GM18873 (cell line): Measurements from ENCODE around the gene HIPK2.
A peak's percentile ranks its signal among the peaks of the same experiment; 100 is the strongest.

Experiments
- ATAC-seq: cut with Tn5 transposase; IDR thresholded peaks from one replicate; pipeline ENCODE4 v1.9.1; 2021; ENCODE audit warnings: mild to moderate bottlenecking, moderate library complexity, moderate number of reproducible peaks; ENCODE audit not compliant: unreplicated experiment, low FRiP score

Gene HIPK2

DNA sequence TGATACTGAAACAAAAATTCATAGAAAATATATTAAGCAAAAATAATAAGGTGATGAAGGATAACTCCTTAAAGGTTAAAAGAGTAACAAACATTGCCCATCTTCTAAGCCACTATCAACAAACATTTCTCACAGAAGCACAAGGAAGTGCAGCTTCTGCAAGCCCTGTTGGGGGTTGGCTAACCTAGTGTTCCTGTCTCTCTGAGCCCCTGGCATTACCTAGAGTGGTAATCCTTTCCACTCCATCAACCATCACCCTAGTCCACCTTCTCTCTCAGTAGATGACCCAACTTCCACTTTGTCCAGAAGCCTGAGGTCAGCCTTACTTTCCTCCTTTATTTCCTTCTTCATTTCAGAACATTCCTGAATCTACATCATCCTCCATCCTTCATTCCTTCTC, 59.7 kb downstream of the HIPK2 start:
- no peak for ATAC-seq

- ATAC-seq, result no peak
Measured at GRCh38 chr7:139716156-139716942, 61.4 kb downstream of the HIPK2 start.

- no peak for ATAC-seq
Measured at GRCh38 chr7:139715194-139715815, 62.5 kb downstream of the HIPK2 start.

DNA sequence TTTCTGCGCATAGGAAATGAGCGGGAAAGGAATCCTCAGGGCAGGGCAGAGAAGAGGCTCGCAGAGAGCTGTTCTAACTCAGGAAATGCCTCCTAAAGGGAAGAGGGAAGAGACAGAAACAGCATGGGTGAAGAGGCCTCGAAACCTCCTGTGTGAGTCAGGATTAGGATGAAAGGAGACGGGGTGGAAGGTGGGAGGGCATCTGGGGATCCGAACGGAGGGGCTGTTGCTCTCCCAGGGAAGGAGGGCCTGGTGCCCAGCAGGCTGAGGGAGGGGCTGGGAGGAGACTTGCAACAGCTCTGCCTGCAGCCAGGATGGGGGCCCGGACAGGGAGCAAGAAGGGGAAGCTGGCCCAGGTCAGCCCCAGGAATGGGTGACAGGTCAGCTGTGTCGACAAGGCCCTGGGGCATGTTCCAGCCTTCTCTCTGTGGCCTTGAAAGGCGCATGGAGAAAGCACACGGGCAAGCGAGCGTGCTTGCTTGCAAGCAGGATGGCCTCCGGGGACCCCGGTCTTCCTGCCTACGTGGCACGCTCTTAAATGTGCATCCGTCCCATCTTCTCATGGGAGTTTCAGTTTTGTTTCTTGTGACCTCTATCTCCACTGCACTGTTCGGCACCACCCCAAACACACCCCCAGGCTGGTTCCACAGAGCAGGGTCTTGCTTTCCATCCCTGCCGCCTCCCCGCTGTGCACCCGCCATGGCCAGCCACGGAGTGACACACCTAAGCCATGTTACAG, 63.5 kb downstream of the HIPK2 start:
- ATAC-seq, result peak; percentile 94

DNA sequence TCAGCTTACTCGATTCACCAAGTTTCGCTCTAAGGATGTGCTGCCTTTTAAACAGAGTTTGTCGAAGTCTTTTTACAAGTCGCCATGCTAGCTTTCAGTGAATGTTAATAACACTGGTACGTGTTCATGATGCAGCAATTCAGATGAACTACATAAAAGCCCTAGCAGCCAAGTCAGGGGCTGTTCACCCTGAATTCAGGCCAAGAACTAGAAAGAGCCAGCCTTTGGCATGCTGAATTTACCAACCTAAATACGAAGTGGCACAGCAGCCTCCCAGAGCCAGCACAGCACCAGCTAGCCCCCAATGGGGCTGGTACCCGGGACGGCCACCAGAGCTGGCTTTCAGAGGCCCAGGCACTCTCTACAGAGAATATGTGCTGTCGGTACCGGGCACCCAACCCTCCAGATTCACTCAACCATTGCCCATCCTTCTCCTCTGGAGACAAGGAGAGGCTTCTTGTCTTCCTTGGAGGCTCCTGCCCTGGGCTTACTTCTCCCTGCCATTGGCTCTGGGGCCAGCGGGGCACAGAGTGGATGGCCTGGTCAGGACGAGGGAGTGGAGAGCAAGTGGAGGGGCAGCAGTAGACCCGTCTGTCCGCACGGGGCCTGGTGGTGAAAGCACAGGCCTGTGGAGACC, 64.2 kb downstream of the HIPK2 start:
- no peak for ATAC-seq

- no peak for ATAC-seq
Measured at GRCh38 chr7:139713061-139713460, 64.7 kb downstream of the HIPK2 start.

GRCh38 chr7:139711991-139712743, 65.6 kb downstream of the HIPK2 start:
- ATAC-seq, result no peak

- no peak for ATAC-seq
Measured at GRCh38 chr7:139710036-139710435, 67.8 kb downstream of the HIPK2 start.

- no peak for ATAC-seq
Measured at GRCh38 chr7:139709485-139709884, 68.3 kb downstream of the HIPK2 start.

GRCh38 chr7:139708541-139708940, 69.3 kb downstream of the HIPK2 start:
- peak; percentile 90 for ATAC-seq

- no peak for ATAC-seq
Measured at GRCh38 chr7:139706837-139707236, 71.0 kb downstream of the HIPK2 start.

DNA sequence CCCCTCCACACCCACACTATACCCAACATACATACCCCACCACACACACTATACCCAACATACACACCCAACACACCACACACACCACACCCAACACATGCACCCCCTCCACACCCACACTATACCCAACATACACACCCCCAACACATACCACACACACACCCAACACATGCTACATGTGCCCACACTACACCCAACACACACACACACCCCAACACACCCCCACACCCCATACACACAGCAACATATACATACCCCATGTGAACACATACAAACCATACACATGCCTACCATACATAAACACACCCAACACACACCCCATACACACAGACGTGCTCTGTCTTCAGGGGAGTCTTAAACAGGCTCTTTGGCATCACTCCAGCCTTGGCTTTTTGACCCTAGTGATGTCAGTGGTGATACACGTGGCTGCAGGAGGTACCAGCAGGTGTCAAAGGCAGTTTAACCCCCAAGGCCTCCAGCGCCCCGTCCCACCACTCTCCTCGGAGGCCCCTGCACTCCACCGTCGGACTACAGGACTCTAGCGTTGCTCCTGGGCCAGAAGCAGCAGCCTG, 73.4 kb downstream of the HIPK2 start:
- ATAC-seq, result no peak

DNA sequence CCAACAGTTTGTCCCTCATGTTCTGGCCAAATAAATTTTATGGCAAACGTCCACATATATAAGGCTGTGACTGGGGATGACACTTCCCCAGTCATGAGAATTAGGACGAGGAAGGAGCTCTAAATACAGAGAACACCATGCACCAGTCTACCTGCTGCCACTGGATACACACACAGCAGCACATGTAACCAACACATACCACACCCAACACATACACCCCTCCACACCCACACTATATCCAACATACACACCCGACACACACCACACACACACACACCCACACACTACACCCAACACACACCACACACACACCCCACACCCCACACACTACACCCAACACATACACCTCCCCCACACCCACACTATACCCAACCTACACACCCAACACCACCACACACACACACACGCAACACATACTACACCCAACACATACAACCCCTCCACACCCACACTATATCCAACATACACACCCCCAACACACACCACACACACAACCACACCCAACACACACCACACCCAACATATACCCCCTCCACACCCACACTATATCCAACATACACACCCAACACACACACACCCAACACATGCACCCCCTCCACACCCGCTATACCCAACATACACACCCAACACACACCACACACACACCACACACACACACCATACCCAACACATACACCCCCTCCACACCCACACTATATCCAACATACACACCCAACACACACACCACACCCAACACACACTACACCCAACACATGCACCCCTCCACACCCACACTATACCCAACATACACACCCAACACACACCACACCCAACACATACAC, 74.1 kb downstream of the HIPK2 start:
- ATAC-seq, result peak; percentile 15

- ATAC-seq, result peak; percentile 82
Measured at GRCh38 chr7:139702811-139703486, 74.8 kb downstream of the HIPK2 start.

DNA sequence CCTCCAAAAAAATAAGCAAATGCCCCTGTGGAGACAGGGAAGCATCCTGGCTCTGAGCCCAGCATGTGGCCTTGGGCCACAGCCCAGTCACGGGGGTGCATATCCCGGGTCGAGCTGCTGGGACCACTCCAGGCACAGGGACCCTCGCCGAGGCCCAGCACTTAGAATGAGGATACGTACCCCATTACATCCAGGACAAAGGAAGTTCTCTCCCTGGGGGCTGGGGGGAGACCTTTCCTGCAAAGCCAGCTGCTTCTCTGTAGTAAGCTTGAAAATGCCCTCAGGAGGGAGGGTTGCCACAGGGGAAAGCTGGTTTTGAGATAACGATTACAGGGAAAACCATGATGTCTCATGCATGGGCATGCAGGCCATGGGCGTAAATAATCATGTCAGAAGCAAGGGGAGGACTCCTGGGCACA, 75.5 kb downstream of the HIPK2 start:
- ATAC-seq, result peak; percentile 6

GRCh38 chr7:139701908-139702307, 75.9 kb downstream of the HIPK2 start:
- ATAC-seq, result no peak

GRCh38 chr7:139700505-139701235, 77.1 kb downstream of the HIPK2 start:
- no peak for ATAC-seq
